GM20000 (cell line): ENCODE measurements around the gene ITGB1BP1.

Source experiments
- DNase-seq: peaks from one replicate; pipeline ENCODE4 v3.0.0; 2012; ENCODE audit warnings: low spot score
- TF ChIP-seq, protein P1 (sequence below): IDR thresholded peaks from 2 replicates; pipeline ENCODE4 v1.5.1; 2012; ENCODE audit warnings: mild to moderate bottlenecking, control low read depth; ENCODE audit errors: extremely low read depth, missing control alignments

Gene ITGB1BP1

DNA sequence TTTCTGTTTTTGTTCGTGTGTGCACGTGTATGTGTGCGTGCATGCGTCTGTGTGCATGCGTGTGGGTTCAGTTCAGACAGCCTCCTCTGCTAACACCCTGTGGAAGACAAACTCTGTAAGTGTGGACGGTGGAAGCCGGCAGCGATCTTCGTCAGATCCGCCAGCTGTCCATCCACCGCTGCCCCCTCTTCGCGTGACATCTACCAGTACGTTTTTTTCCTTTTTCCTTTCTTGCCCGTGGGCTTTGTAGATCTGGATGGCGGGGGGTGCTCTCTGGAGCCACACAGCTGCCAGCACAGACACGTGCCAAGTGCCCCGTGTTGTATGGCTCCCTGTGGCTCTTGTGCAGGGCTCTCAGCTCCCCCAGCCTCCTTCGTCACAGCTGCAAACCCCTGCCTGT is 32.3 kb downstream of the ITGB1BP1 start:
- TF ChIP-seq, protein P1, sequence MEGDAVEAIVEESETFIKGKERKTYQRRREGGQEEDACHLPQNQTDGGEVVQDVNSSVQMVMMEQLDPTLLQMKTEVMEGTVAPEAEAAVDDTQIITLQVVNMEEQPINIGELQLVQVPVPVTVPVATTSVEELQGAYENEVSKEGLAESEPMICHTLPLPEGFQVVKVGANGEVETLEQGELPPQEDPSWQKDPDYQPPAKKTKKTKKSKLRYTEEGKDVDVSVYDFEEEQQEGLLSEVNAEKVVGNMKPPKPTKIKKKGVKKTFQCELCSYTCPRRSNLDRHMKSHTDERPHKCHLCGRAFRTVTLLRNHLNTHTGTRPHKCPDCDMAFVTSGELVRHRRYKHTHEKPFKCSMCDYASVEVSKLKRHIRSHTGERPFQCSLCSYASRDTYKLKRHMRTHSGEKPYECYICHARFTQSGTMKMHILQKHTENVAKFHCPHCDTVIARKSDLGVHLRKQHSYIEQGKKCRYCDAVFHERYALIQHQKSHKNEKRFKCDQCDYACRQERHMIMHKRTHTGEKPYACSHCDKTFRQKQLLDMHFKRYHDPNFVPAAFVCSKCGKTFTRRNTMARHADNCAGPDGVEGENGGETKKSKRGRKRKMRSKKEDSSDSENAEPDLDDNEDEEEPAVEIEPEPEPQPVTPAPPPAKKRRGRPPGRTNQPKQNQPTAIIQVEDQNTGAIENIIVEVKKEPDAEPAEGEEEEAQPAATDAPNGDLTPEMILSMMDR, result no peak
- no peak for DNase-seq

DNA sequence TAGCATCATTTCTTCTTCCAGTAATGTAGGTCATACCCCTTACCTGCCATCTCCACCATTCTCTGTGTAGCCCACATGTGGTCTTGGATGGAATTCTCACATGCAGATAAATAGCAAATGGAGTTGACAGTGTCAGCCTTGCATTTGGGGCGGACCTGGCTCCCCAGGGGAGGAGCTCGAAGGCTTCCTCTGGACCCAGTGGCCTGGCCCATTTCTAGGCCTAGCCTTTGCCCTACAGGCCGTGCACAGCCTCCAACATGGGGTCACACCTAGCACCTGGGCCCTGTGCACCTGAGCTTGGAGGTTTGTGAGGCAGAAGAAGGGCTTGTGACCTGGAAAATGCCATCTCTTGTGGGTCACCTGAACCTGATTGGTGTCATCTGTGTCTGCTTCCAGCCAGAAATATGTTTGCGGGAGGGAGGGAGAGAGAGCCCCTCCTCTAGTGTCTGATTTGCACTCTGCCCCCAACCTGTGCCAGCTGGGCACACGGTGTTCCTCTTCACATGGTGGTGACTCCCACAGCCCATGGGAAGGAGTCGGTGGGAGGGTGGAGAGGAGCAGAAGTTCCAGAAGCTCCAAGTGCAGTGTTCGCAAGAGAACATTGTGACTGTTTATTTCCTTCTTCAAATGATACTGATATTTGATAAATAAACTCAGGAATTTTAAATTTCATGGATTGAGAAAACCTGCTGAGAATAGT is 33.0 kb downstream of the ITGB1BP1 start:
- DNase-seq, result no peak
- TF ChIP-seq, protein P1, result no peak

DNA sequence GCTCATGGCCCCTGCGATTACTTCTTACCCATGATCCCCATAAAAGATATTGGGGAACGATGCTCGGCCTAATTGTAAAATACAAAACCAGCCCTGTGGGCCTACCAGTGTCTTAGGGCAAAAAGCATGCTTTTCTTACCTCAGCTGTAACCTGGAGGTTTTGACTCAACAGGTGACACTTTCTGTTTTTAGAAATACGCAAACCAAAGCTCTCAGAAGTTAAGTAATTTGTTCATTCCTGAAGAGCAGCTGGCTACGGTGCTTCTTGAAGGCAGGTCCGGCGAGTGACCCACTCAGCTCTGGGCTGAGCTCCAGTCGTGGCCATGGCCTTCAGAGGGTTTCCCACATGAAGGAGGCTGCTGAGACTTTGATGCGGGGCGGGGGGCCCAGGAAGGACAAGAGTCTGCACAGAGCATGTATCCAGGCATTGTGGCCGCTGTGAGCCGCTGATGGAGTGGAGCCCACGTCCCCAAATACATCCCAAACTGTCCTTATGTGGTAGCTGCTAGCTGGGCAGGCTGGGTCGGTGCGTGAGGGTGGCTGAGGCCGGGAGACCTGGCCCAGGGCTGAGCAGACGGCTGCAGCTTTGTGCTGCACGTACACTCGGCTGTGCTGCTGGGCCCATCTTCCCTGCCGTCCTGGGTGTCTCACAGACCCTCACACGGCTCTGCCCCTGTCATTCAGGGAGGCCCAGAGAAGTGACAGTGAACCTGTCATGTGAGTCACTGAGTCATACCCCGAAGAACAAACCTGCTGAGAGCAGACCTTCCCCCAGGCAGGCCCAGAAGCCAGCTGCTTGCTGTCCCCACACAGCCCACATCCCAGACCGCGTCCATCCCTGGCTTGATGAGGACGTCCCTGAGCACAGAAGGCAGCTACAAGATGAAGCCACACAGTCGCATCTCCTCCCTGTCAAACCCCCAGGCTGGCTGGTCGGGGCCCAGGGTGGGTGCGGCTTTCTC is 34.1 kb downstream of the ITGB1BP1 start:
- DNase-seq, result no peak
- TF ChIP-seq, protein P1, result no peak

DNA sequence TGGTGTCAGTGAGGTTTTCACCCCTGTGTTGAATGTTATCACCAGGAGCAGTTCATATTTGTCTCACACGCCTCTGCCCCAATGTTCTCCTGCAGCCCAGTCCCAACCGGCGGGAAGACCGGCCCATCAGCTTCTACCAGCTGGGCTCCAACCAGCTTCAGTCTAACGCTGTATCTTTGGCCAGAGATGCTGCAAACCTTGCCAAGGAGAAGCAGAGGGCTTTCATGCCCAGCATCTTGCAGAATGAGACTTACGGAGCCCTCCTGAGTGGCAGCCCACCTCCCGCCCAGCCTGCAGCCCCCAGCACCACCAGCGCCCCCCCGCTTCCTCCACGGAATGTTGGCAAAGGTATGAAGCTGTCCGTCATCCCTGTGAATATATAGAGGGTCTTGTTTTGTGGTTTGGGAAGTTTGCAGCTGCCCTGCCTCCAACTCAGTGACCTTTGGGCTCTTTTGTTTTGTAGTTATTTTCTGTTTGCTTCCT is 35.1 kb downstream of the ITGB1BP1 start:
- DNase-seq, result no peak

DNA sequence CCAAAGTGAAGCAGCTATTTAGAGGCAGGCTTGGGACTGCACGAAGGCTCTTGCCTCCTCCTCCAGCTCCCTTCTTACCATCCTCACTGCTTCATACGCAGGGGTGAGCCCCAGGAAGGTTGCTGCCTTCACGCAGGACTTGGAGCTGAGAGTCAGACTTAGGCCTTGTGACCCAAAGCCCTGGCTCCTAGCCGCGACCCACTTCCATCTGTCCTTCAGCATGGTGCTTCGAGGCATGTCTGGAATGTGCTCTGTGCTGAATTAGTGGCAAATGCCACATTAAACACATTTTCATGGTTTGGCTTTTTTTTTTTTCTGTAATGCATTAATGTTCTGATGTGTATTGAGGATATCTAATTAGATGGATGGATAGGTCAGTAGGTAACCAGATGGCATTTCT is 37.5 kb downstream of the ITGB1BP1 start:
- no peak for DNase-seq
- TF ChIP-seq, protein P1, result no peak

More for the DNA sequence above, 35.1 kb downstream of the ITGB1BP1 start:
- TF ChIP-seq, protein P1, result no peak

DNA sequence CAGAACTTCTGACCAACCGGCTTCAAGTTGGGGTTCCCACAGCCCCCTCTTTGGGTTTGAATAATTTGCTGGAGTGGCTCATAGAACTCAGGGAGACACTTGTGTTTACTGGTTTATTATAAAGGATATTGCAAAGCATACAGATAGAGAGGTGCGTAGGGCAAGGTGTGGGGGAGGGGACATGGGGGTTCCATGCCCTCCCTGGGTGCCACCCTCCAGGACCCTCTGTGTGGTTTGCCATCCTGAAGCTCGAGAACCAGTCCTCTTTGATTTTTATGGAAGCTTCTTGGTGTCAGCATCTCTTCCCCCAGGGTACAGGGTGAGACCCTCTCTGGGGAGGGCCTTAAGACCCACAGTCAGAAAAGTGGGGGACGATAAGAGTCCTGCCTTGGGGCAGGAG is 38.8 kb downstream of the ITGB1BP1 start:
- no peak for DNase-seq
- TF ChIP-seq, protein P1, result no peak
